Renal pelvis (tissue), 4 donors: Measurements from ENCODE around the gene ST7. TPM values are rescaled to one million over a fixed set of nuclear protein-coding genes. Genes with fewer than 3 reads are reported as not detected.

Experiments used
- DNase-seq: peaks from one replicate; pipeline ENCODE4 v3.0.0-alpha.2; 2013
- polyA plus RNA-seq, 3 donors: library from polyadenylated mRNA; unstranded; fragments of 120-200 nt; gene quantifications; one replicate each; pipeline ENCODE4 v1.2.1, GENCODE V29; 2013; ENCODE audit not compliant: insufficient read length in 3 of 3

ST7 gene
- polyA plus RNA-seq, 3 donors = 26.3 to 29.9 (median 29.3) TPM

DNA sequence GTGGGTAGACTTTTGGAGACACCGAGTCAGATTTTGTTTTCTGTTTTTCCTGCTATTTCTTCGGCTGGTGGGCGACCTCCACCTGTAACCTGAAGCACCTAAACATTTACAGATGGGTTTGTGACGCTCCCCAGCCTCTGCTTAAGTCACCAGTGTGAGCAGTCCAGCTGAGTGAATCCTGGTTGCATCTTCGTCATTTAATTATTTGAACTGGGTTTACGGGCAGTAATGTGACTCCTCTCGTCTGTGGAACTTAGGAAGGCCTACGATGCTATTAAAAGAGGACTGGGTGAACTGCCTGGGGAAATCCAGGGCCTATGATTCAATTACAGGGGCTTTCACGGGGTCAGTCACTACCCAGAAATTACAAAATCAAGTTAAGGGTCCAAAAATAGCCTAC lies 317.1 kb downstream of the ST7 start:
- DNase-seq = peak; percentile 17

GRCh38 chr7:117271566-117271965 lies 318.3 kb downstream of the ST7 start:
- no peak for DNase-seq

DNA sequence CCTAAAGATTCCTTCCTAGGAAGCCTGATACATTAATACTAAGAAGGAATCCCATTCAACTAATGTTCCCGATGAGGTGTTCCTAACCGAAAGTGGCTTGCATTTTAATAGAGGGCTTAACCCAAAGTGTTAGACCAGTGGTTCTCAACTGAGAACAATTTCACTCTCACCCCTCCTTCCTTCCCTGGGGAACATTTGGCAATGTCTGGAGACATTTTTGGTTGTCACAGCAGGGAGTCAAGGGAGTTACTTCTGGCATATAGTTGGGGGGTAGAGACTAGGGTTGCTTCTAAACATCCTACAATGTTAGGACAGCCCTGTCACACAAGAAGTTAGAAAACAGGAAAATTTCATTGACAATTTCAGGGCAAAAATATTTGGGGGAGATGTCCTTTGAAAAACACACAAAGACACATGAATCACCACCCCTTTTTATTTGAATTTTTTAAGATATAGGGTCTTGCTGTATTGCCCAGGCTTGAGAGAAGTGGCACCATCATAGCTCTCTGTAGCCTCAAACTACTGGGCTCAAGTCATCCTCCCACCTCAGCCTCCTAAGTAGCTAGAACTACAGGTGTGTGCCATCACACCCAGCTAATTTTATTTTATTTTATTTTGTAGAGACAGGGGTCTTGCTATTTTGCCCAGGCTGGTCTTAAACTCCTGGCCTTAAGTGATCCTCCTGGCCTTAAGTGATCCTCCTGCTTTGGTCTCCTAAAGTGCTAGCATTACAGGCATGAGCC lies 318.9 kb downstream of the ST7 start:
- no peak for DNase-seq

GRCh38 chr7:117273325-117273724 lies 320.0 kb downstream of the ST7 start:
- DNase-seq = peak; percentile 4

DNA sequence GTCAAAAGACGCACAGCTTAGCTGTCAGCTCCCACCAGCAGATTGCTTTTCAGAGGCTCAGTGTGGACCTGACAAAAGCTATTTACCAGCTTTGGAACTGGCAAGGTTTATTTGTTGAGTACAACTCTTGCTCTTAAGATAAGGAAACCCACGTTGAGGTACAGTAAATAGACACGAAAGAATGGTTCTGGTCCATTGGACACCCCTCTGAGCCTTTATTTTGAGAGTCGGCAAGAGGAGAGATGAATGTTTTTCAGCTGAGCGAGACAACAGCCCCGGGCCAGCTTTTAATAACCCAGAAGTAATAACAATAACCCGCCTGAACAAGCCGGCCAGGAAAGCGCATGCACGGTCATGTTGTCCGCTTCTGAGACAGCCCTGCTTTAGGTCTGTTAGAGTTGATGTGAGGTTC lies 320.5 kb downstream of the ST7 start:
- peak; percentile 17 for DNase-seq

DNA sequence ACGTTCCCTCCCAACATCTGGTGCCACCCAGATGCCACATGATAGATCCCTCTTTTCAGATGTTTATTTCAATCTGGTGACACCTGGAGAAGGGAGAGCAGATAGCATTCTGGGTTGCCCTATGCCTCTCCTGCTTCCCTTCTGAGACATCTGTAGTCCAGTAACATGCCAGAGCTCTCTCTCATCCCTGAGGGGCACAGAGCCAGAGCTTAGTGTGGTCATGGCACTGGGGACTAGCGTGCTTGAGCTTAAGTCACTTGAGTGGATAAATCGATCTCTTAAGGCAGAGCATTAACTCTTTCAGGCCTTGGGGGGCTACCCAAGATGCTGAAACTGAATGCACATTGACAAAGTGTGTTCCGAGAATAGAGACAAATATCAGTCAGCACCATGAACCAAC lies 321.6 kb downstream of the ST7 start:
- DNase-seq = no peak

DNA sequence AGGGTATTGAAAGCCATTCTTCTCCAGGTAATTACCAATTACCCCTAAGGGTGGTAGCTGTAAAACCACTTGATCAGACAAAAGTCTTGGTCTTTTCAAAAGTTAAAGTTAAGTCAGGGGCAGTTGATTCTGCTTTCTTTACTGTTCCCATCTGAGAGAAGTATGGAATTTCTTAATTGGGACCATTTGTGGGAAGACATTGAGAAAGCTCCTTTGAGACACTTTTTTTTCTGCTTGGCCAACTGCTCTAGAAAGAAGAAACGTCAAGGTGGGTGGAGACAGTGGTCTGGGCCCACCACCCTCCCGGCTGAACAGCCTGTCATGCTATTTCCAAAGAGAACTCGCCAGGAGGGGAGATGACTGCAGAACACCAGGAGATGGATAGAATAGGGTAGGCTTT lies 324.3 kb downstream of the ST7 start:
- DNase-seq = no peak

GRCh38 chr7:117278040-117278439 lies 324.7 kb downstream of the ST7 start:
- DNase-seq = no peak

DNA sequence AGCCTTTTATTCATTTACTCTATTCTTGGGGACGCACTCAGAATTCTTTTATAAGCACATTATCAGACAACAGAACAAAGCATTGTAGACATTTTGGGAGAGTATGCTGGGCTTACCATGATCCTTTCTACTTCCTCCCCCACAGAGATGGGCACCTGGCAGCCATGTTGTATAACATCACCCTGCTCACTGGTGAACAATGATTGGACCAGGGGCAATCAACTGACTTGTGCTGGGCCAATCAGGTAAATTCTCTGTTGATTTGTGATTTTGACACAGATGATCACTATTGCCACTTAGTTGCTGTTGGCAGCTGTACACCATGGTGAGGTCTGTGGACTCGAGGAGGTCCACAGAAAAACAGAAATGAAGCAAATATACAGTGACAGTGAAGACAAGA lies 325.9 kb downstream of the ST7 start:
- DNase-seq = no peak

Other genes starting within 250 kb of the ST7 start
- 100 to 1,000 TPM; 162 to 194 (median 179) TPM for gene CAPZA2, start 90.9 kb upstream of the ST7 start, polyA plus RNA-seq